Activated naive CD8-positive, alpha-beta T cell treated with anti-CD3 and anti-CD28 coated beads, Interleukin-2, amount 50 U/mL, for 24 hours (primary cell): ENCODE measurements around the gene MIF.

Source experiments
- ATAC-seq: fragments of 150-1000 bp; cut with Tn5 transposase; one replicate; pipeline ENCODE4 v1.10.0; 2021
- DNase-seq: peaks from one replicate; pipeline ENCODE4 v3.0.0; 2021
- H3K27ac Mint-ChIP-seq: one replicate; pipeline ENCODE4 v1.8.0; 2021; ENCODE audit warnings: mild to moderate bottlenecking, mixed read lengths
- H3K27me3 Mint-ChIP-seq: one replicate; pipeline ENCODE4 v1.8.0; 2021; ENCODE audit warnings: mixed read lengths
- H3K36me3 Mint-ChIP-seq: one replicate; pipeline ENCODE4 v1.8.0; 2021; ENCODE audit warnings: low read depth, mixed read lengths
- H3K4me1 Mint-ChIP-seq: one replicate; pipeline ENCODE4 v1.8.0; 2021; ENCODE audit warnings: mixed read lengths
- H3K4me3 Mint-ChIP-seq: one replicate; pipeline ENCODE4 v1.8.0; 2021; ENCODE audit warnings: mild to moderate bottlenecking, moderate library complexity, mixed read lengths
- H3K9me3 Mint-ChIP-seq: one replicate; pipeline ENCODE4 v1.8.0; 2021; ENCODE audit warnings: mixed read lengths

The MIF gene

DNA sequence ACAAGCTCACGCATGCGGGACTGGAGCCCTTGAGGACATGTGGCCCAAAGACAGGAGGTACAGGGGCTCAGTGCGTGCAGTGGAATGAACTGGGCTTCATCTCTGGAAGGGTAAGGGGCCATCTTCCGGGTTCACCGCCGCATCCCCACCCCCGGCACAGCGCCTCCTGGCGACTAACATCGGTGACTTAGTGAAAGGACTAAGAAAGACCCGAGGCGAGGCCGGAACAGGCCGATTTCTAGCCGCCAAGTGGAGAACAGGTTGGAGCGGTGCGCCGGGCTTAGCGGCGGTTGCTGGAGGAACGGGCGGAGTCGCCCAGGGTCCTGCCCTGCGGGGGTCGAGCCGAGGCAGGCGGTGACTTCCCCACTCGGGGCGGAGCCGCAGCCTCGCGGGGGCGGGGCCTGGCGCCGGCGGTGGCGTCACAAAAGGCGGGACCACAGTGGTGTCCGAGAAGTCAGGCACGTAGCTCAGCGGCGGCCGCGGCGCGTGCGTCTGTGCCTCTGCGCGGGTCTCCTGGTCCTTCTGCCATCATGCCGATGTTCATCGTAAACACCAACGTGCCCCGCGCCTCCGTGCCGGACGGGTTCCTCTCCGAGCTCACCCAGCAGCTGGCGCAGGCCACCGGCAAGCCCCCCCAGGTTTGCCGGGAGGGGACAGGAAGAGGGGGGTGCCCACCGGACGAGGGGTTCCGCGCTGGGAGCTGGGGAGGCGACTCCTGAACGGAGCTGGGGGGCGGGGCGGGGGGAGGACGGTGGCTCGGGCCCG lies at the start of gene MIF:
MIF (plus strand) TSS at position 439 of the 765 bp plus-strand sequence; CDS start at position 531, 92 bp downstream.
- H3K9me3 Mint-ChIP-seq, result no peaks in the 10 kb centered on the region
- peaks cover 26% of the 10 kb centered on the region for H3K4me1 Mint-ChIP-seq
- no peaks in the 10 kb centered on the region for H3K27me3 Mint-ChIP-seq
- peak; percentile 99 for DNase-seq
- H3K4me3 Mint-ChIP-seq, result peak within 1 kb of the TSS; percentile 91
- peak within 1 kb of the TSS; percentile 98 for H3K27ac Mint-ChIP-seq
- H3K36me3 Mint-ChIP-seq, result peaks cover 32% of the 10 kb centered on the region
- peak; percentile 91 for ATAC-seq

DNA sequence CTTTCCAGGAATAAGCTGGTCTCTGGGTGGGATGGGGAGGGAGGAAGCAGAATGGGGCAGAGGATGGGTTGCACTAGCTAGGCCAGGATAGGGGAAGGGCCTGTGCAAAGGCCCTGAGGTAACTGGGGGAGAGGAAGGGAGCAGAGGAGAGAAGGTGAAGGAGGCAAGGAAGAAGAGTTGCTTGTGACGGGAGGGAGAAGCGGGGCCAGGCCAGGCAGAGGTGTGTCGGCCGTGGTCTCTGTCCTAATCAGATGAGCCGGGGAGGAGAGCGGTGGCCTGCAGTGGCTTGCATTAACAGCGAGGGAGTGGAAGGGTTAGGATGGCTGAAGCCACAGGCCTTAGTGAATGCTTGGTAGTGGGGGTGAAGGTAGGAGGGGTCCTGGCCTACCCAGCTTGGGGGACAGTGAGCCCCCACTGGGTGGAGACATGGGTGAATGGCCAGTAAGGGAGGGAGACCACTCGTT lies 49.4 kb upstream of the MIF start:
- ATAC-seq (no peak), DNase-seq (no peak)
- H3K4me3 Mint-ChIP-seq, result no peak overlapping the region
- no peak overlapping the region for H3K27ac Mint-ChIP-seq
- H3K36me3 Mint-ChIP-seq, result no peaks in the 10 kb centered on the region
- H3K27me3 Mint-ChIP-seq, result no peaks in the 10 kb centered on the region
- peaks cover 21% of the 10 kb centered on the region for H3K4me1 Mint-ChIP-seq
- H3K9me3 Mint-ChIP-seq, result no peaks in the 10 kb centered on the region

DNA sequence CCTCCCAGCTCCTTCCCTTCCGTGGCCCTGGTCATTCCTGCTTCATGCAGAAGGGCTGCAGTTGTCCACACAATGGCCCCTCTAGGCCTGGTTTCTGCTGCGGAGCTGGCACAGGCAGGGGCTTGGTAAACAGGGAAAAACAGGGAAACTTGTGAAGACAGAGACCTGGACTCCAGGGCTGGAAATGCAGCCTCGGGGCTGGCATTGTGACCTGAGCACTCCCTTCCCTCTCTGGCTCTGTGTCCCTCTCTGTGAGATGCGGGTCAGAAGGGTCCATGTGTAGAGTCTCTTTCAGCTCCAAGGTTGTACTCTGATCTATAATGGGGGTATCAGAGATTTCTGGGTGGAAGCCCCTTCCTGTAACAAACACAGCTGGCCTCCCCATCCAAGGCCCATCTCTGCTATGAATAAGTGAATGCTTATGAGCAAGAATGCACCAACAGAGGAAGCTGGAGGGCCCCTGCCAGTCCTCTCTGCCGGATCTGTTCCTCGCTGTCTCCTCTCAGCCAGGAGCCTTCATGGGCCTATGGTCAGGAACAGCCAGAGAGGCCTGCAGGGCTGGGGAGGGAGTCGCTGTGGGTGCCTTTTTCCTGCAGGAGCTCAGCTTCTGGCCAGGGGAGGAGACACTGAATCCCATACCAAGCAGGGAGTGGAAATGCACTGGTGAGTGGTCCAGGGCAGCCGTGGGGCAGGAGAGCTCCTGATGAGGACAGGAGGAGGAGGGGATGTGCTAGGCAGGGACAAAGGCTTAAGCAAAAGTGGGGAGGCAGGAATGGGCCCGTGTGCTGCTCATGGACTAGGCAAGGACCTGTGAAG lies 48.7 kb upstream of the MIF start:
- no peaks in the 10 kb centered on the region for H3K9me3 Mint-ChIP-seq
- no peak for ATAC-seq
- H3K36me3 Mint-ChIP-seq, result no peaks in the 10 kb centered on the region
- H3K4me3 Mint-ChIP-seq, result no peak overlapping the region
- peaks cover 17% of the 10 kb centered on the region for H3K4me1 Mint-ChIP-seq
- H3K27me3 Mint-ChIP-seq, result no peaks in the 10 kb centered on the region
- no peak for DNase-seq
- H3K27ac Mint-ChIP-seq, result no peak overlapping the region

DNA sequence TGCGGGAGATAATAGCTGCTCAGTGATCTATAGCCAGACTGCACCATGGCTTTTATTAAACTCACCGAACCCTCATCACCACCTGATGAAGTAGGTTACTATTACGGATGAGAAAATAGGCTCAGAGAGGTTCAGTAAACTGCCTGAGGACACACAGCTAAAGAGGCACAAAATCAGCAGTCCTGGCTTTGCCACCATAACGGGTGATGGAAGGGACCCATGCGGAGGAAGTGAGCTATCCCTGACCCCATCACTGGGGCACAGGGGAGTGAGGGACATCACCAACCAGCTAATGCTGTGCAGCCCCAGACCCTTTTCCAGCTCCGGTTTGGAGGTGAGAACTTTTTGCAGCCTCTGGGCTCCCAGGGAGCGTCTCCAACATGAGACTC lies 48.1 kb upstream of the MIF start:
- DNase-seq (no peak), ATAC-seq (no peak)
- H3K27me3 Mint-ChIP-seq, result no peaks in the 10 kb centered on the region
- H3K9me3 Mint-ChIP-seq, result no peaks in the 10 kb centered on the region
- no peaks in the 10 kb centered on the region for H3K36me3 Mint-ChIP-seq
- peaks cover 17% of the 10 kb centered on the region for H3K4me1 Mint-ChIP-seq
- H3K27ac Mint-ChIP-seq, result no peak overlapping the region
- no peak overlapping the region for H3K4me3 Mint-ChIP-seq

DNA sequence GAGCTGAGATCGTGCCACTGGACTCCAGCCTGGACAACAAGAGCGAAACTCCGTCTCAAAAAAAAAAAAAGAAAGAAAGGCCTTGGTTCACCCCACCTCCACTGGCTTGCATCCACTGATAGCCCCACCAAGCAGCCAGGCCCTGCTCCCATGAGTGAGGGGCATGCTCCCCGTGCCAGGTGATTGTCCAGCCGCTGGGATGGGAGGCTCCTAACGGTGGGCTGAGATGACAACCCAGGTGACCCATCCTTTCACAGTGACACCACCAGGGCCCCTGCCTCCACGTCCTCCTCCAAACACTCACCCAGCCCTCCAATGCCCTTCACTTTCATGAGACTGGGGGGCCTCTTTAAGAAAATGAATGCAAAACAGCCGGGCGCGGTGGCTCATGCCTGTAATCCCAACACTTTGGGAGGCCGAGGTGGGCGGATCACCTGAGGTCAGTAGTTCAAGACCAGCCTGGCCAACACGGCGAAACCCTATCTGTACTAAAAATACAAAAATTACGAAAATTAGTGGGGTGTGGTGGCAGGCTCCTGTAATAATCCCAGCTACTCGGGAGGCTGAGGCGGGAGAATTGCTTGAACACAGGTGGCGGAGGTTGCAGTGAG lies 46.8 kb upstream of the MIF start:
- Mint-ChIP-seq H3K27ac (no peak overlapping the region), H3K4me3 (no peak overlapping the region), H3K4me1 (peaks cover 17% of the 10 kb centered on the region), H3K9me3 (no peaks in the 10 kb centered on the region), H3K27me3 (no peaks in the 10 kb centered on the region), H3K36me3 (no peaks in the 10 kb centered on the region)
- DNase-seq, result no peak
- ATAC-seq, result no peak

DNA sequence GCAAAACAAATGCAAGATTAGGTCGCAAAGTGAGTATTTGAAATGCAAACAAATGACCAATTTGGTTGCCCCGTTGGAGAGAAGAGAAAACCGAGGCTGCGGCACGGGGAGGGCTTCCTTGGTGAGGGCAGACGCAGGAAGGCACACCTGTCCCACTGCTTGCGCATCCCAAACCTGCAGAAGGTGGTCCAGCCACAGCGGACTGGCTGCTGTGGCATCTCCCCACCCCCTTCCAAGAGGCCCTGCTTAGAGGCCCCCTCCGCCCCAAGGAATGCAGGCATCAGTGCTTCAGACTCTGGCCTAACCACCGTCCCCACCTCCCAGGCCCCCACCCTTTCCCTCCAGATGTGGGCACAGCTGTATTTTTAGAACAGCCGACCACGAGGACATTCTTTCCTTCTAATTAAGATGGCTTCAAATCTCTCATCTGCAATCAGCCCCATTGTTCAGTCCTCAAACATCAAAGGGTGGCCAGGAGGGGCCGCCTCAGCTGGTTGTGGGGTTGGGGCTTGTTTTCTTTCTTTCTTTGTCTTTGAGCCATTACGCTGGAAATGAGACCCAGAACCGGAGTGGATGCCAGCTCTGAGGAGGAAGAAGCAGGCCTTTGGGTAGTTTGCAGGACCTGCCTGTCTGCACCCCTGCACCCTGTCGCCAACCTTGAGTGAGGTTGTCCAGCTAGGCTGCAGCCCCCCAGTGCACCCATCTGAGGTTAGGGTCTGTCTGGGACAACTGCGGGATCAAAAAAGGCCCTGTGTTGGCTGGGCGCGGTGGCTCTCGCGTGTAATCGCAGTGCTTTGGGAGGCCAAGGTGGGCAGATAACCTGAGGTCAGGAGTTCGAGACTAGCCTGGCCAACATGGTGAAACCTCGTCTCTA lies 46.0 kb upstream of the MIF start:
- Mint-ChIP-seq H3K4me3 (no peak overlapping the region), H3K27me3 (no peaks in the 10 kb centered on the region), H3K36me3 (no peaks in the 10 kb centered on the region), H3K27ac (no peak overlapping the region), H3K9me3 (no peaks in the 10 kb centered on the region), H3K4me1 (peaks cover 17% of the 10 kb centered on the region)
- ATAC-seq, result no peak
- DNase-seq, result no peak

DNA sequence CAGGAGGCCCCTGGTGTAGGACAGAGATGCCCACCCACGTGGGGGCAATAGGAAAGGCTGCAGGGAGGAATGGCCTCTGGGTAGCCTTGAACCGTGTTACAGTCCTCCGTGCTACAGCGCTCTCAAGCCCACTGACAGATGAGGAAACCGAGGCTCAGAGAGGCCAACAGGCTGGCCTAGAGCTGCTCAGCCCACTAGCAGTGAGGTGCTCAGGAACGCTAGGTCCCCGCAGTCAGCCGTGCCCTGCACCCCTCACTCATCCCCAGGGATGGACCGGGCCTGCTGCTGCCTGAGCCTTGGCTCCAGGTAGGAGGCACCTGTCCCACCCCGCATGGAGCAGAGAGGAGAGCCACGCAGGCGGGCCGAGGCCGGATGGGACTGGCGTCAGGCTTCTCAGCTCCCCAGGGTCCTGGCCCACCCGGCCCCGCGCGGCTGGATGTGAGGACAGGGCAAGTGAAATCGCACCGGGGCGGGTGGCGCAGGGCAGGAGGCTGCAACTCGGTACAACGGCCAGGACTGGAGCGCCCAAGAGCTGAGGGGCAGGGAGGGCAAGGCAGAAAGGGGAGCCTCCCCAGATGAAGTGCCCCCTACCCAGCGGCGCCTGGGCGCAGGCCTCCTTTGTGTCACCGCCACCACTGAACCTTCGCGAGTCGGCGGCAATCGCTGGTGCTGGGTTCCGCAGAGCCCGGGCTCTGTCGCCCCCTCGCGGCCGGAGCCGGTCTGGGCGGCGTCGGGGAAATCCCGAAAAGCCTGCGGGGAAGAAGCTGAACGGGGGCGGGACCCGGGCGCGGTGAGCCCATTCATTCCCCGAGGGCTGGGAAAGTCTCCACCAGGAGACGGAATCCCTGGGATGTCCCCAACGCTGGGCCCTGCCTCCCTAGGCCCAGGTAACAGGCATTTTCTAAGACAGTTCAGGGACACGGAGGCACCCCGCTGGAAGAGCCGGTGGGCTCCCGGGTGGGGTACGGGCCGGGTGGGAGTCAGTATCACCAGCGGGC lies 44.9 kb upstream of the MIF start:
- H3K4me1 Mint-ChIP-seq, result peaks cover 17% of the 10 kb centered on the region
- no peak overlapping the region for H3K4me3 Mint-ChIP-seq
- no peaks in the 10 kb centered on the region for H3K36me3 Mint-ChIP-seq
- H3K9me3 Mint-ChIP-seq, result no peaks in the 10 kb centered on the region
- DNase-seq (peak; percentile 93), ATAC-seq (peak; percentile 76)
- no peaks in the 10 kb centered on the region for H3K27me3 Mint-ChIP-seq
- no peak overlapping the region for H3K27ac Mint-ChIP-seq

DNA sequence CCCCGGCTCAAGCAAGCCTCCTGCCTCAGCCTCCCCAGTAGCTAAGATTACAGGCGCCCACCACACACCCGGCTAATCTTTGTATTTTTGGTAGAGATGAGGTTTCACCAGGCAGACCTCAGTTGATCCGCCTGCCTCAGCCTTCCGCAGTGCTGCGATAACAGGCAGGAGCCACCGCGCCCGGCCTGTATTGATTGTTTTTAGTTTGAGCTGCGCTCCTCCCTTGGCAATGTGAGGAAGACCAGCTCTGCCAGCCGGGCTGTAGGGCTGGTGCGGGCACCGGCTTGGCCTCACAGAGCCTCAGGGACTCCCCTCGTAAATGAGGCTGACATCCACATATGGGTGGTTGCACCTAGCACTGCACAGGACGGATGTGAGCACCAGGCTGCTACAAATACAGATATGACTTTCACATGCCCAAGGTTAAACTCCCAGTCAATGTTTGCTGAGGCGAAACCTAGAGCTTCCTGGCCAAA lies 44.0 kb upstream of the MIF start:
- ATAC-seq, result no peak
- DNase-seq, result no peak
- no peaks in the 10 kb centered on the region for H3K36me3 Mint-ChIP-seq
- H3K27me3 Mint-ChIP-seq, result no peaks in the 10 kb centered on the region
- H3K9me3 Mint-ChIP-seq, result no peaks in the 10 kb centered on the region
- H3K27ac Mint-ChIP-seq, result no peak overlapping the region
- H3K4me1 Mint-ChIP-seq, result peaks cover 17% of the 10 kb centered on the region
- H3K4me3 Mint-ChIP-seq, result no peak overlapping the region

DNA sequence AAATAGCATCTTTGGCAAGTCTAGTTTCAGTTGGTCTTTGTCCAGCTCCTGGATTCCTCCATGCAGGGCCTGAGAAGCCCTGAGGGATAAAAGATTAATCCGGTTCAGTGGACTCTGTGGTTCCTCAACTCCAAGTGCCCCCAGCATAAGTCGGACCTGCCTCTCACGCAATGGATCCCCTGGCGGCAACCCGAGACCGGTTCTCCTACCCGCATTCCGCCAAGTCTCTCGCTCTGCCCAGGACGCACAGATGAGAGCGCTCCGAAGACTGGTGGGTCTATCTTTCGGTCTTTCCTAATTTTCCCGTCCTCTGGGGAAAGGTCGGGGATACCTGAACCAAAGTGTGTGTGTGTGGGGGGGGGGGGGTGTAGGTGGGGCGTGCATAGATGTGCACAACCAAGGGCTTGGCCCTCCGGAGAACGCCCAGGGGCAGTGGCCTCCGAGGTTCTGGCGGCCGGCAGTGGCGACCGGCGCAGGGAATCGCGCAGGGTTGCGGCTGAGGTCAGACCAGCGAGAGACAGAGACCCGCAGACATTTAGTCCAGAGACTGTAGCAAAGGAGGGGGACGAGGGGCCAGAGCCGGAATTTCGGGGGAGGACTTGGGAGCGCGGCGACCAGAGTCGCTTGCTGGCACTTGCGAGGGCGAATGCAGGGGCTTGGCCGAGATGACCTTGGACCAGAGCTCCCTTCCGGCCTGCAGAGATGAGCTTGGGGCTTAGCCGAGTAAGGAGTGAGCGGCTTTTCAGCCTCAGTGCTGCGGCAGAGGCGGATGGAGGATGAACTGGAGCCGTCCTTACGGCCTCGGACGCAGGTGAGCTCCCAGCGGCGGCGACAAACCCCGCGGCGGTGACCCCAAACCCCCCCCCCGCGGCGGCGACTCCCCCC lies 37.2 kb upstream of the MIF start:
- peak; percentile 35 for ATAC-seq
- Mint-ChIP-seq H3K4me1 (peaks cover 18% of the 10 kb centered on the region), H3K4me3 (peak overlapping the region; percentile 85), H3K27me3 (peaks cover 3% of the 10 kb centered on the region), H3K9me3 (no peaks in the 10 kb centered on the region), H3K36me3 (peaks cover 2% of the 10 kb centered on the region), H3K27ac (peak overlapping the region; percentile 90)
- DNase-seq, result no peak

DNA sequence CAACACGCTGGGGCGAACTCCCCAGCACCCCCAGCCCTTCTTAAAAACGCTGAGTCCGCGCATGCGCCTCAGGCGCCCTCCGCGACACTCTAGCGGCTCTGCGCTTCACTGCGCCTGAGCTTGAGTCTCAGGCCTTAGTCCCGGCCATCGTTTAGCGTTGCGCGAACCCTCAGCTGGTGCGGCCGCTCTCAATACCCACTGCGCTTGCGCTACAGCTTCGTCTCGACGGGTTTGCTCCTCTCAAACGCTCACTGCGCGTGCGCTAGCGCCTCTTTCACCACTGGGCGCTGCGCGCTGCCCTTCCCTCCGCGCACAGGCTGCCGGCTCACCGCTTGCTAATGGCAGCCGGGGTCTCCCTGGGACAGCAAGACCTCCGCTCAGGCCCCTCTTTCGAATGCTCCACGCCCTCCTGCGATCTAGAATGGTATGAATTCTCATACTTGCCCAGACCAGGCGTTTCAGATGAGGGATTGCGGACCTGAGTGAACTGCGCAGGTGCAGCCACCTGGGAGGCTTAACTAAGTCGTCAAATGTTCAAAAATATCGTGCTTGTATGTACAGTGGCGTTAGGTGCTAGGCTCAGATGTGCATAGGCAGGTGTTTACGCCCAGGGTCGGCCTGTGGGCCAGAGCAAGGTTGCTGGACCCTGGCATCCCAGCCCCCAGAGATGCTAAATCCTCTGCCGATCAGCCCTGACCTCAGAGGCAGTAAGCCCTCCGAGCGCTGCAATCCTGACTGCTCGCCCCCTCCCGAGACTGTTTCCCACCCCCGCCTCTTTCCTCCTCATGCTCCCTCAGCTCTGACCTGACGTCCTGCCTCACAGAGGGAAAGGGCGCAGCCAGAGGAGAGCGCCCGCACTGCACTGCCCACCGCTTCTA lies 36.3 kb upstream of the MIF start, which contains the start of gene SLC2A11:
SLC2A11 (plus strand) TSS at position 270 of the 878 bp plus-strand sequence; CDS start at position 395, 125 bp downstream.
- H3K9me3 Mint-ChIP-seq, result no peaks in the 10 kb centered on the region
- peak within 1 kb of the TSS; percentile 85 for H3K4me3 Mint-ChIP-seq
- H3K27me3 Mint-ChIP-seq, result peaks cover 3% of the 10 kb centered on the region
- peak within 1 kb of the TSS; percentile 90 for H3K27ac Mint-ChIP-seq
- peaks cover 18% of the 10 kb centered on the region for H3K4me1 Mint-ChIP-seq
- peak; percentile 96 for DNase-seq
- H3K36me3 Mint-ChIP-seq, result peaks cover 2% of the 10 kb centered on the region
- peak; percentile 96 for ATAC-seq

DNA sequence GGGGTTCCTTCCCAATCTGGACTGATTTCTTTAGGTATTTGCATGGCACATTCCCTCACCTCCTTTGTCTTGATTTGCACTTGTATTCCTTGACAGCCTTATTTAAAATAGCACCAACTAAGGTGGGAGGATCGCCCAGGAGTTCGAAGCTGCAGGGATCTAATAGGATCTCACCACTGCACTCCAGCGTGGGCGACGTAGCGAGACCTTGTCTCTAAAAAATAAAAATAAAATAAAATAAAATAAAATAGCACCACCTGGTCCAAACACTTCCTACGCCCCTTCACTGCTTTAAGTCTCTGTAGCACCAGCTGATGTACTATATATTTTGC lies 35.7 kb upstream of the MIF start:
- Mint-ChIP-seq H3K4me3 (peak overlapping the region; percentile 85), H3K9me3 (no peaks in the 10 kb centered on the region), H3K27me3 (peaks cover 3% of the 10 kb centered on the region), H3K4me1 (peaks cover 18% of the 10 kb centered on the region), H3K36me3 (peaks cover 2% of the 10 kb centered on the region), H3K27ac (peak overlapping the region; percentile 90)
- no peak for DNase-seq
- ATAC-seq, result no peak
